Ectodermal cell (in vitro differentiated cells): ENCODE data around the gene EVI5.
"Not testable (repeated sequence)": the region's sequence is repeated elsewhere in the genome, so short reads cannot be mapped to it uniquely, and the experiment has no call there.

ENCODE experiments used
- H3K27ac ChIP-seq: 2 replicates; pipeline ENCODE4 v1.7.0; 2013; ENCODE audit warnings: mild to moderate bottlenecking, low read depth, low read length; ENCODE audit not compliant: insufficient read depth, poor library complexity, severe bottlenecking
- H3K27me3 ChIP-seq: 2 replicates; pipeline ENCODE4 v1.7.0; 2013; ENCODE audit warnings: mild to moderate bottlenecking, low read length; ENCODE audit not compliant: insufficient read depth, control insufficient read depth, poor library complexity, severe bottlenecking
- H3K36me3 ChIP-seq: one replicate; pipeline ENCODE4 v1.7.0; 2013; ENCODE audit warnings: low read length; ENCODE audit not compliant: control insufficient read depth, insufficient read depth
- H3K4me1 ChIP-seq: one replicate; pipeline ENCODE4 v1.7.0; 2013; ENCODE audit warnings: low read length; ENCODE audit not compliant: control insufficient read depth, insufficient read depth
- H3K4me3 ChIP-seq: 2 replicates; pipeline ENCODE4 v1.7.0; 2013; ENCODE audit warnings: low read depth, low read length, control low read depth; ENCODE audit not compliant: insufficient read depth
- H3K9me3 ChIP-seq: 2 replicates; pipeline ENCODE4 v1.7.0; 2013; ENCODE audit warnings: mild to moderate bottlenecking, low read length, moderate library complexity; ENCODE audit not compliant: control insufficient read depth
- WGBS, 2 experiments: methylation state at CpG; one replicate each; pipeline ENCODE4 v1.1.7; 2013; ENCODE audit warnings: missing lambda C conversion rate in 2 of 2; 5-methylcytosine and 5-hydroxymethylcytosine counted together

Gene EVI5

DNA sequence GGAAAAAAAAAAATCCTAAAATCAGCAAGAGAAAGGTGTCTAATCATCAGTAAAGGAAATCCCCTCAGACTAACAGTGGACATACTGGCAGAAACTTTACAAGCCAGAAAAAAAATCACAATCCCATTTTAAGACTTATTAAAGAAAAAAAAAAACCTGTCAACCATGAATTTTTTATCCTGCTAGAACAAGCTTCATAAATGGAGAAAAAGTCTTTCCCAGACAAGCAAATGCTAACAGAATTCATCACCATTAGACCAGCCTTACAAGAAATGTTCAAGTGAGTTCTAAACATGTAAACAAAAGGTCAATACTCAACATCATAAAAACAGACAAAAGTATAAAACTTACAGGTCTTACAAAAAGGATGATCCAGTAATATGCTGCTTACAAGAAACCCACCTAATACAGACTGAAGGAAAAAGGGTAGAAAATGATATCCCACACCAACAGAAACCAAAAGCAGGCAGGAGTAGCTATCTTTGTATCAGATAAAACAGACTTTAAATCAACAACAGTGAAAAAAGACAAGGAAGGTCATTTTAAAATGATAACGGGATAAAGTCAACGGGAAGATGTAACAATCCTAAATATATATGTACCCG lies 129.6 kb downstream of the EVI5 start:
- H3K27me3 ChIP-seq, result no peaks in the 10 kb centered on the region
- no peaks in the 10 kb centered on the region for H3K4me1 ChIP-seq
- no peaks in the 10 kb centered on the region for H3K36me3 ChIP-seq
- WGBS, 2 experiments, result 82 to 100% methylated on average over 2 to 3 of the region's 3 CpGs
- H3K4me3 ChIP-seq, result no peak overlapping the region
- H3K9me3 ChIP-seq, result peaks cover 5% of the 10 kb centered on the region
- no peak overlapping the region for H3K27ac ChIP-seq

DNA sequence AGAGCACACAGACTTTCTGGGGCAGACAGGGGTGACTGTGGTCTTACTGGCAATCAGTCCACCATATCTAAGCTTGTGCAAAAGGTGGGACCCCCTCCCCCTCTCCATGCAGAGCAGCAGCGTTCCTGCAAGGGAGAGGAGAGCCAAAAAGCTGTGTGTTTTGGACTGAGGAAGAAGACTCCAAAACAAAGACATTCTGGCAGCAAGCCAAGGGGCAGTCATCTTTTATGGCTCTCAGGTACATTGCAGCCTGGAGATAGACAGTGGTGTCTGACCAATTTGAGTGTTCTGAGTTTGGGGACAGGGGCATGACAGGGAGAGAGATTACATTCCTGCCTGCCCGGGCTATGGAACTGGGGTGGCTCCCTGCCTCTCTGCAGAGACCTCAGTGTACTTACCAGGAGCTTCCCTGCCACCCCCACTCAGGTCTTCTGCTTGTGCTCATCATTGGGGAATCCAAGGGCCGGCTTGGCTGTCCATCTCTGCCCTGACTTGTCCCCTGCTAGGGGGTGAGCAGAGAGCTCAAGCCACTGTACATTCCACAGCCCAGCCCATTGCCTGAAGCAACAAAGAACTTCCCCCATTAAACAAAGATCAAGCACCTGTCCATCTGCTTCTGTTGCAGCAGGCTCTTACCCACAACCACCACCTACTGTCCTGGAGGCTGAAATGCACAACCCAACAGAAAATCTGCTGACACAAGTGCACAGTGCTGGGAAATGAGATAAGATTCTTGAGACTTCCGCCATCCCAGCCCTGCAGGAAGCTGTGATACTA lies 131.1 kb downstream of the EVI5 start:
- Histone ChIP-seq H3K27ac (no peak overlapping the region), H3K36me3 (no peaks in the 10 kb centered on the region), H3K4me1 (no peaks in the 10 kb centered on the region), H3K4me3 (no peak overlapping the region), H3K9me3 (peaks cover 5% of the 10 kb centered on the region), H3K27me3 (no peaks in the 10 kb centered on the region)
- WGBS, 2 experiments, result 88 to 93% methylated on average over 4 of the region's 4 CpGs

DNA sequence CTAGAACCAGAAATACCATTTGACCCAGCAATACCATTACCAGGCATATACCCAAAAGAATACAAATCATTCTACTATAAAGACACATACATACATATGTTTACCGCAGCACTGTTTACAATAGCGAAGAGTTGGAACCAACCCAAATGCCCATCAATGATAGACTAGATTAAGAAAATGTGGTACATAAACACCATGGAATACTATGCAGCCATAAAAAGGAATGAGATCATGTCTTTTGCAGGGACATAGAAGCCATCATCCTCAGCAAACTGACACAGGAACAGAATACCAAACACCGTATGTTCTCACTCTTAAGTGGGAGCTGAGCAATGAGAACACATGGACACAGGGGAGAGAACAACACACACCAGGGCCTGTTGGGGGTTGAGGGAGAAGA lies 144.2 kb downstream of the EVI5 start:
- not testable (repeated sequence) for H3K27me3 ChIP-seq, H3K9me3 ChIP-seq, H3K27ac ChIP-seq, H3K4me1 ChIP-seq, H3K36me3 ChIP-seq, H3K4me3 ChIP-seq
- WGBS, 2 experiments, result 96 to 100% methylated on average over 2 to 3 of the region's 3 CpGs

DNA sequence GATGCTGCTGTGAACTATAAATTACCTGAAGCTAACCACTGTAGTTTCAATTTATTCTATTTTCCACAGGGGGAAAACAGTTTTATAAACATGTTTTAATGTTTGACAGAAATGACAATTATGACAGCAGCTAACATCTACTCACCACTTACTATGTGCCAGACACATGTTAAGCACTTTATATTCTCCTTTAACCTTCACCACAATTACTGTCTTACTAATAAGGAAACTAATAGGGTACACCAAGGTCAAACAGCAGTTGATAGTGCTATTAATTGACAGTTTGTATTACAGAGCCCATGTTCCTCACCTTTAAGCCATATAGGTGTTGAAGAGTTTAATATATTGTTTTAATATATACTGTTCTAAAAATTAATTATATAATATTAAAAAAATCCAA lies 146.4 kb downstream of the EVI5 start:
- Histone ChIP-seq H3K27me3 (no peaks in the 10 kb centered on the region), H3K4me3 (no peak overlapping the region), H3K9me3 (no peaks in the 10 kb centered on the region), H3K4me1 (no peaks in the 10 kb centered on the region), H3K27ac (no peak overlapping the region), H3K36me3 (no peaks in the 10 kb centered on the region)

DNA sequence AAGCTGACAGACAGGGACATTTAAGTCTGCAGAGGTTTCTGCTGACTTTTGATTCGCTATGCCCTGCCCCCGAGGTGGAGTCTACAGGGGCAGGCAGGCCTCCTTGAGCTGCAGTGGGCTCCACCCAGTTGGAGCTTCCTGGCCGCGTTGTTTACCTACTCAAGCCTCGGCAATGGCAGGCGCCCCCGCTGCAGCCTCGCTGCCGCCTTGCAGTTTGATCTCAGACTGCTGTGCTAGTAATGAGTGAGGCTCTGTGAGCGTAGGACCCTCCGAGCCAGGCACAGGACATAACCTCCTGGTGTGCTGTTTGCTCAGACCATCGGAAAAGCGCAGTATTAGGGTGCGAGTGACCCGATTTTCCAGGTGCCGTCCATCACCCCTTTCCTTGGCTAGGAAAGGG lies 149.7 kb downstream of the EVI5 start:
- H3K9me3 ChIP-seq, H3K27ac ChIP-seq, H3K36me3 ChIP-seq, H3K4me3 ChIP-seq, H3K4me1 ChIP-seq, H3K27me3 ChIP-seq: not testable (repeated sequence)
- 94 to 96% methylated on average over 16 of the region's 16 CpGs for WGBS, 2 experiments

DNA sequence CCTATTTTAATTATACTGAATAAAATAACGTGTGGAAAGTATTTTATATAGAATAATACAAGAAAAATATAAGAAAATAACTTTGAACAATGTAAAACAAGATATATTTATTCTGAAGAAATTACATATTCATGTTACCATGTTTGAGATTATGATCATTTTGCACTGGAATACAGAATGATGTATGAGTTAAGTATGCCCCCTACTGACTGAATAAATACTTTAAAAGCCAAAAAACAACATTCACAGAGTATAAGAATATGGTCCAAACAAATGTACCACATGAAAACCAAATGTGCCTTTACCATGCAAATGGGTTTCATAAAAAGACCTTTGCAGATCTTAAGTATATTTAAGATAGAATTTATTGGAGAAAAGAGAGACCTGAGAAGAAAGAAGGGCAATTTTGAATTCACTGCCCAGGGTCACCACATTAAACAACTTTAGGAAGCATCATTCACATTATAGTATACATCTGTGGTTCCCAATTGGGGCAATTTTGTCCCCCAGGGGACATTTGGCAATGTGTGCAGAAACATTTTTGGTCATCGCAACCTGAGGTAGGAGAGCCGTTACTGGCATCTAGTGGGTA lies 161.6 kb downstream of the EVI5 start:
- Histone ChIP-seq H3K4me1 (no peaks in the 10 kb centered on the region), H3K27me3 (no peaks in the 10 kb centered on the region), H3K9me3 (no peaks in the 10 kb centered on the region), H3K27ac (no peak overlapping the region), H3K4me3 (no peak overlapping the region), H3K36me3 (no peaks in the 10 kb centered on the region)
- WGBS, 2 experiments, result 96 to 100% methylated on average over 2 of the region's 3 CpGs

DNA sequence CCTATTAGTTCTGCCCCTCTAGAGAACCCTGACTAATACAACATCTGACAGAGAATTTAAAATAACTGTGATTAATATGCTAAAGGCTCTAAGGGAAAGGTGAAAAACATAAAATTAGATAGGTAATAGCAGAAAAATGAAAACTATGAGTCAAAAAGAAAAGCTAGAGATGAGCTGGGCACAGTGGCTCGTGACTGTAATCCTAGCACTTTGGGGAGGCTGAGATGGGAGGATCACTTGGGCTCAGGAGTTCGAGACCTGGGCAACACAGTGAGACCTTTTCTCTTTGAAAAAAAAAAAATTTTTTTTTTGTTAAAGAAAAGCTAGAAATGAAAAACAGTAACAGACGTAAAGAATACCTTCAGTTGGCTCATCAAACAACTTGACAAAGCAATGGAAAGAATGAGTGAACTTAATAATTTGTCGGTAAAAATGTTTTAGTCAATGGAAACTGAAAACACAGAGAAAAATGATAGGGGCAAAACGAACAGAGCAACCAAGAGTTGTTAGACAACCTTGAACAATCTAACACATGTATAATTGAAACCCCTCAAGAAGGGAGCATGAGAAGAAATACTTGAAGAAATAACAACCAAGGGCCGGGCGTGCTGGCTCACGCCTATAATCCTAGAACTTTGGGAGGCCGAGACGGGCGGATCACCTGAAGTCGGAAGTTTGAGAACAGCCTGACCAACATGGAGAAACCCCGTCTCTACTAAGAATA lies 165.3 kb downstream of the EVI5 start:
- H3K27ac ChIP-seq, result no peak overlapping the region
- H3K27me3 ChIP-seq, result no peaks in the 10 kb centered on the region
- 89 to 92% methylated on average over 13 of the region's 13 CpGs for WGBS, 2 experiments
- H3K4me1 ChIP-seq, result no peaks in the 10 kb centered on the region
- no peaks in the 10 kb centered on the region for H3K36me3 ChIP-seq
- H3K9me3 ChIP-seq, result no peaks in the 10 kb centered on the region
- H3K4me3 ChIP-seq, result no peak overlapping the region

DNA sequence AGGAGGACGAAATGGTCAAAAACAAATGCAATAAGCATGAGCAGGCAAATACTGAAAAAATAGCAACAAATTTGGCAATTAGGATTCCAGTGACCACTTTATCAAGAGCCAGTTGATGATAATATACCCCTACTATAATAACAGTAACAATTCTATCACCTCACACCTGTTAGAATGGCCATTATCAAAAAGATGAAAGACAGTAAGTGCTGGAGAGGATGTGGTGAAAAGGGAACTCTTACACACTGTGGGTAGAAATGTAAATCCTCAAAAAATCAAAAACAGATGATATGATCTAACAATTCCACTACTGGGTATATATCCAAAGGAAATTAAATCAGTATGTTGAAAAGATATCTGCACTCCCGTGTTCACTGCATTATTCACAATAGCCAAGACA lies 183.9 kb downstream of the EVI5 start:
- no peaks in the 10 kb centered on the region for H3K4me1 ChIP-seq
- no peaks in the 10 kb centered on the region for H3K36me3 ChIP-seq
- WGBS, 2 experiments, result 90 to 96% methylated on average over 1 of the region's 2 CpGs
- no peaks in the 10 kb centered on the region for H3K9me3 ChIP-seq
- no peak overlapping the region for H3K4me3 ChIP-seq
- H3K27ac ChIP-seq, result no peak overlapping the region
- H3K27me3 ChIP-seq, result no peaks in the 10 kb centered on the region

DNA sequence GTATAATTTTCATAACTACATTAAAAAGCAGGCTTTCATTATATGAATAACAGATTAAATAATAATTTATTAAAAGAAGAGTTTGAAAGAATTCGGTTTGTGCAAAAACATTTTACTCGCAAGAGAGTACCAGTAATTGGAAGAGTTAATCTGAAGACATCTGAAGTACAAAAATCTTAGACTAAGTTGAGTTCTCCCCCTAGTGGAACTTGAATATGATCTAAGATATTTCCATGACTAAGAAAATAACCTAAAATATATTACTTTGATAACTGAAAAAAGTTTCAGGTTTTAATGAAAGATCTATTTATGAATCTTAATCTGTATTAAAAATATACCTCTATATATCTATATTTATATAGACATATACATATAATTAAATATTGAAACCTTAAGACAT lies 185.7 kb downstream of the EVI5 start:
- H3K27ac ChIP-seq, result no peak overlapping the region
- 93% methylated on average over 2 of the region's 2 CpGs for WGBS, 2 experiments
- H3K4me3 ChIP-seq, result no peak overlapping the region
- no peaks in the 10 kb centered on the region for H3K4me1 ChIP-seq
- no peaks in the 10 kb centered on the region for H3K27me3 ChIP-seq
- H3K9me3 ChIP-seq, result no peaks in the 10 kb centered on the region
- no peaks in the 10 kb centered on the region for H3K36me3 ChIP-seq

DNA sequence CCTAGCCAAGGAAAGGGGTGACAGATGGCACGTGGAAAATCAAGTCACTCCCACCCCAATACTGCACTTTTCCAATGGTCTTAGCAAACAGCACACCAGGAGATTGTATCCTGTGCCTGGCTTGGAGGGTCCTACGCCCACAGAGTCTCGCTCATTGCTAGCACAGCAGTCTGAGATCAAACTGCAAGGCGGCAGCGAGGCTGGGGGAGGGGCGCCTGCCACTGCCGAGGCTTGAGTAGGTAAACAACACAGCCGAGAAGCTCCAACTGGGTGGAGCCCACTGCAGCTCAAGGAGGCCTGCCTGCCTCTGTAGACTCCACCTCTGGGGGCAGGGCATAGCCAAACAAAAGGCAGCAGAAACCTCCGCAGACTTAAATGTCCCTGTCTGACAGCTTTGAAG lies 195.5 kb downstream of the EVI5 start:
- 89 to 92% methylated on average over 9 of the region's 9 CpGs for WGBS, 2 experiments
- H3K4me3 ChIP-seq, H3K9me3 ChIP-seq: not testable (repeated sequence)

More for the DNA sequence above, 195.5 kb downstream of the EVI5 start:
- H3K27ac ChIP-seq, H3K4me1 ChIP-seq, H3K27me3 ChIP-seq, H3K36me3 ChIP-seq: not testable (repeated sequence)
